Brain pericyte (primary cell): ENCODE measurements around the gene CD8B2.
"Not testable (repeated sequence)": the region's sequence is repeated elsewhere in the genome, so short reads cannot be mapped to it uniquely, and the experiment has no call there.

Source experiments
- DNase-seq: peaks from one replicate; pipeline ENCODE4 v3.0.0-alpha.2; 2012; ENCODE audit warnings: low read depth, low spot score

Gene CD8B2

DNA sequence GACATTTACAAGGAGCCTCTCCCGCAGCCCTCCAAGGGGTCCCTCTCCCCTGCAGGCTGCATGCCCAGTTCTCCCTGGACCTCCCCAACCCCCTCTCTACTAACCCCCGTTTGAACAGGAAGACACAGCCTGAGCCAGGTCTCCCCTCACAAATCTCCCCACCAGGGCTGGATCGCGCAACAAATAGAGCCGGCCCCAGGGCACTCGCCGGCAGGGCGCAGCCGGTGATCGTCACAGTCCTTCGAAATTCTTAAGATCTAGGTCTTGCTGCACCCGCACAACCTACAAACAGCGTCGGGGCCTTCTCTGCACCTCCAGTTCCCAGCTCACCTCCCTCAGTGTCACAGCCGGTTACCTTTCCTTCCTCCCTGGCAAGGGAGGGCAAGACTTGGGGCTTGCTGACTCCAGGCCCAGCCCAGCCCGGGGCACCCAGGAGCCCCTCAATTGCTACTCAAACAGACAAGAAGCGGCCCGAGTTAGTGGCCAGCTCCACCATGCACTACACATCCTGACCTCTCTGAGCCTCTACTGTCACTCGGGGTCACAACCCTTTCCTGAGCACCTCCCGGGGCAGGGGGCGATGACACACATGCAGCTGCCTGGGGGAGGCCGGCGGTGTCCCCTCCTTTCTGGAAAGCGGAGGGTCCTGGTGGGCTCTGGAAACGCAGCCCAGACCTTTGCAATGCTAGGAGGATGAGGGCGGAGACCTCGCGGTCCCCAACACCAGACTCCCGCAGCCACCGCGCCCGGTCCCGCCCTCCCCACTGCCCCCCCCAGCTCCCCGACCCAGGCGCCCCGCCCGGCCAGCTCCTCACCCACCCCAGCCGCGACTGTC, at the start of gene CD8B2:
TSS of gene CD8B2 (plus strand) at position 814 of the 835 bp plus-strand sequence. CDS start 63 bp downstream, outside the sequence.
- DNase-seq: not testable (repeated sequence)

DNA sequence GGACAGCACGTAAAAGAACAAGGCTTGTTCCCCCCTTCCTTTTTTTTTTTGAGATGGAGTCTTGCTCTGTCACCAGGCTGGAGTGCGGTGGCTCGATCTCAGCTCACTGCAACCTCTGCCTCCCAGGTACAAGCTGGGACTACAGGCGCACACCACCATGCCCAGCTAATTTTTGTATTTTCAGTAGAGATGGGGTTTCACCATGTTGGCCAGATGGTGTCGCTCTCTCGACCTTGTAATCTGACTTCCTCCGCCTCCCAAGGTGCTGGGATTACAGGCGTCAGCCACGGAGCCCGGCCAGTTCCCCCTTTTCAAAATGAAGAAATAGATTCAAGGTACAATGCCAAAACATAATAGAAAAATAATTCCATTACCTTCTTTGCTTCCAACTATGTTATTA, 25.3 kb upstream of the CD8B2 start:
- DNase-seq: not testable (repeated sequence)

DNA sequence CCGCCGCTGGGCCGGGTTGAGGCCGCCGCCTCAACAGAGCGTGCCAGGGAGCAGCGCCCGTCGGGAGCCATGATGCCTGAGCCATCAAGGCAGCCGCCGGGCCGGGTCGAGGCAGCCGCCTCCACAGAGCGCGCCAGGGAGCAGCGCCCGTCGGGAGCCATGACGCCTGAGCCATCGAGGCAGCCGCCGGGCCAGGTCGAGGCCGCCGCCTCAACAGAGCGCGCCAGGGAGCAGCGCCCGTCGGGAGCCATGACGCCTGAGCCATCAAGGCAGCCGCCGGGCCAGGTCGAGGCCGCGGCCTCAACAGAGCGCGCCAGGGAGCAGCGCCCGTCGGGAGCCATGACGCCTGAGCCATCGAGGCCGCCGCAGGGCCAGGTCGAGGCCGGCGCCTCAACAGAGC, 19.6 kb upstream of the CD8B2 start:
- DNase-seq: not testable (repeated sequence)

DNA sequence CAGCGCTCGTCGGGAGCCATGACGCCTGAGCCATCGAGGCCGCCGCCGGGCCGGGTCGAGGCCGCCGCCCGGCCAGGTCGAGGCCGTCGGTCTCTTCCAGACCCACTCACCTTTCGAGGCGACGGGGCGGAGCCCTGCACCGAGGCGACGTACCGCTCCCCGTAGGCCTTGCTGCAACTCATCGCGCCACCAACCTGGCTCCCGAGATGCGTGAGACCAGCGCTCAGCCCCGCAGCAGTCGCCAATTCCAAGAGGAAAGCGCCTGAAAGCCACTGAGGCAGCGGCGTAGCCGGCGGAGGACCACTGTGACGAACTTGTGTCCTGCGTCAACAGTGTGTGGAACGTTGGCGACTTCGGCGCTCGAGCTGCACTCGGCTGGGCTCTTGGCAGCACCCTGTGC, 19.1 kb upstream of the CD8B2 start, which contains the start of gene RGPD3:
TSS of gene RGPD3 (minus strand) at position 307 of the 400 bp plus-strand sequence. CDS start at position 182, 125 bp downstream.
- not testable (repeated sequence) for DNase-seq

DNA sequence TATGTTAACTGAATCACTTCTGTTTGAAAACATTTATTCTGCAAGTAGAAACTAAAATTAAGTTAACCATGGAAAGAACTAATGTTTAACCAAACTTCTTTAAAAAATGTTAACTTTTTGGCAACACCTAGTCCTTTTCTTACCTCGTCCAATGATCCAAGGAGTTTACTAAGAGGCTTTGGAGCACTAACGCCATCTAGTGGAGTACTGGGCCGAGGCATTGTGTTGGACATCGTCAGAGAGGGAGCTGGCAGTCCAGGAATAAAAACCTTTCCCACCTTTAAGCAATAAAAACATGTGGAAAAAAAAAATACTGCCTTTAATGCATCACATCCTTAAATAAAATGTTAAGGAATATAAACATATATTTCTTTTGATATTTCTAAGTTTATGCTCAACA, 16.5 kb upstream of the CD8B2 start:
- not testable (repeated sequence) for DNase-seq

DNA sequence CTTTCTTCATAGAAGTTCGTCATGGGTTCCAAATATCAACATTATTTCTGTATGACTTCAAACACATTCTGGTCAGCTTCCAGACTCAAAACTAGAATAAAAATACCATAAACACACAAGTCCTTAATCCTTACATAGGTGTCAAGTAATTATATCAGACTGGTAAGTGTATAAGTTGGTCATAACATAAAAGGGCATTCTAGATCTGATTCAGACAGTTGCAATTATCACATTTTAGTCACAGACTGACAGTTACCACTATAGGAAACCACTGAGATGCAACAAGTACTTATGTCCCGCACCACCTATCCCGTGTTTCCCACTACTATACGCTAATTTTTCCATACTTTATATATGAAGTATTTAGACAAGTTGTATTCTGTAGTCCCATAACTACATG, 9.5 kb upstream of the CD8B2 start:
- not testable (repeated sequence) for DNase-seq

DNA sequence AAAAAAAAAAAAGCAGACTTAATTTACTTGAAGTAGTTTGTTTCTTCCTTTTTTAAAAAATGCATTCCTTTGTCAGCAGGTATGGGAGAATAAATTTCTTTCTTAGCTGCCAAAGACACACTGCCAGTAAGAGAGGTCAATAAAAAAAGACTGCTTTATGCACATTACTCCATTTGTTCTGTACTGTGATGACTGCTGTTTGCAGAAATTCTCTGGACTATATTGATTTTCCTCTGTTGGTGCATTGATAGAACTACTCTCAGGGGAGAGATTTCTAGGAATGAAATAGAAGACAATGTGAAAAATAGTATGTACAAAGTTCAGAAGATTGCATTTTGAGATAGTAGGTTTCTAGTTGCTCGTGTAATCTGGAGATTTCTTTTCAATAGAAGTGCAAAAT, 7.6 kb upstream of the CD8B2 start:
- not testable (repeated sequence) for DNase-seq

DNA sequence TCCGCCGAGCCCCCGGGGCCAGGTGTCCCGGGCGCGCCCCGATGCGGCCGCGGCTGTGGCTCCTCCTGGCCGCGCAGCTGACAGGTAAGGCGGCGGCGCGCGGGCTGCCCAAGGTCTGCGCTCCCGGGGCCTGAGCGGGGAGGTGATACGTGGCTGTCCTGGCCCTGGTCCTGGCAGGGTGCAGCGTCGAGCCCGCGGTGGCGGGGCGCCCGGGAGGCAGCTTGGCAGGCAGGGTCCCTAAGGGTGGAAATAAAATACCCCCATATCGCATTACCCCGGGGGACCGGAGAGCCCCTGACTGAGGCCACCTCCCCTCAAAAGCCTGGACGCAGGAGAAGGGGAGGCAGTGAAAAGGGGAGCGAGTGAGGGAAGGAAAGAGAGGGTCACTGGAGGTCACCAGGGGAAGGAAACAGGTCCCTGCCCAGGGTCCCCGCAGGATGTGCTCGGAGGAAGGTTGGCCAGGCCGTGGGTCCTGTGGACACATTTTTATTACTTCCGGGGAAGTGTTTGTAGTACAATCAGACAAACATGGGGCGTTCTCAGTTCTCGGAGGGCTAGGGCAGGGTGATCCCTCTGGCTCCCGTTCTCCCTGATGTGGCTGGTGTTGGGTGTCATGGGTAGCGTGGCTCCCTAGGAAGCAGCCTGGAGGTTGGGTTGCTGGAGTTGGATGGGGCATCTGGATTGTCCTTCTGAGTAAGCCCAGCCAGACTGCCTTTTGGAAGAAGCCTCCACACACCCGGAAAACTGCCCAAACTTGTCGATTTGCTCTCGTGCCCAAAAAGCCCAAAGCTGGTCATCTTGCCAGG, 425 bp downstream of the CD8B2 start:
- not testable (repeated sequence) for DNase-seq

DNA sequence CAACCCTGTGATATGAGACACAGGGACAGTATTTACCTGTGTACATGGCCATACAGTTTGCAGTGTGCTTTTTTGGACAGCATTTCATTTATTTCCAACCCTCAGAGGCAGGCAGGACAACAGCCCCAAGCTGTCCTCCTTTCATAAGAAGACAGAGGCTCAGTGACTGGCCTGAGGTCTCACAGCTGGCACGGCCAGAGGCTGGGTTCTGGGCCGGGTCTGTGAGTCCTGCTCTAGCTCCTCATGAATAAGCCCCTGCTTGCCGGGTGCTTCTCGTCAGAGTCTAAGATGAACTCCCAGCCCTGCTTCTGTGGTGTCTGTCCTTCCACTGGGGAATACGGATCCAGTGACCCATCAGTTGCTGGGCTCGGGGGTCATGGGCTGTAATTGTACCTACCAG, 2.5 kb downstream of the CD8B2 start:
- not testable (repeated sequence) for DNase-seq

DNA sequence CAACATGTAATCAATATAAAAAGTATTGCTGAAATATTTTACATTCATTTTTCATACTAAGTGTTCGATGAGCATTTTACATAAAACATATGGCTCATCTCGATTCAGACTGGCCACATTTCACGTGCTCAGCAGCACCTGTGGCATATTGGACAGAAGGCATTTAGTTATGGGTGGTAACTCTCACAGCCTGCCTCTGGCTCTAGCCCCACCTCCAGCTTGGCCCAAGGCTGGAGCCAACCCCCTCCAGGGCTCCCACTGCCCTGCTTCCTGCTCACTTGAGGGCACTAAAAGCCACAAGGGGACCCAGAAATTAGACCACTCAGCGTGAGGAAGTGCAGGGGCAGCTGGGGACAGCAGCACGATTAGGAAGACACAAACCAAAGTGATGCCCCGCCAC, 5.2 kb downstream of the CD8B2 start:
- DNase-seq: not testable (repeated sequence)

DNA sequence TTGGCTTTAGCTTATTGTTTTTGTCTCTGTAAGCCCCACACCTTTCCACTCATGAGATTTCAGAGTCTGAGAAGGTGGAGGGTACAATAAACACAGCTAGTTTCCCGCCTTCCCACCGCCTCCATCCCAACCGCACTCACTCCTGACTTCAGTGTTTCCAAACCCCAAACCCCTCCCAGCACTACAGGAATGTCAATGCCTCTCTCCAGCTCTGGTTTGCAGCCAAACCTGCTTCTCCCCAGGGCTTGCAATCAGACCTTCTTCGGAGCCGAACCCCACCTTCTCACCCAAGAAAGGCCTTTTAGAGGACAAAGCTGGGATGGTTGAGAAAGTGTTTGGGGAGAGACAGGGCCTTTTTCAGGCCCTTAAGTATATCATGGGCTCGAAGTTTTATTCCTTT, 5.7 kb downstream of the CD8B2 start:
- not testable (repeated sequence) for DNase-seq

DNA sequence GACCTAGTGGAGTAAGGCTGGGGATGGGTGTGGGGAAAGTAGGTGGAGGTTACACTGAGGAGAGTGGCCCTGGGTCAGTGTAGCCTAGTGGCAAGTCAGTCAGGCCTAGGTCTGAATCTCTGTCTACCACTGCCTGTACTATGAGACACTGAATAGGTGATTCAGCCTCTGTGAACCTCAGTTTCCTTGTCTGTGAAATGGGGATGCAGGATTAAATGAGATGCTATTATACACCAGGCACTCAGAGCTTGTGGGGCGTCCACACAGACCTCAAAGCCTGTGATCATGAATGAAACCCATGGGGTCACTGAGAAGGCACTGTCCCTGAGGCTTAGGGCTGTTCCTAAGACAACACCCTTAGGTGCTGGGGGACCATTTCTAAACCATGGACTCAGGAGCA, 11.4 kb downstream of the CD8B2 start:
- DNase-seq: not testable (repeated sequence)

DNA sequence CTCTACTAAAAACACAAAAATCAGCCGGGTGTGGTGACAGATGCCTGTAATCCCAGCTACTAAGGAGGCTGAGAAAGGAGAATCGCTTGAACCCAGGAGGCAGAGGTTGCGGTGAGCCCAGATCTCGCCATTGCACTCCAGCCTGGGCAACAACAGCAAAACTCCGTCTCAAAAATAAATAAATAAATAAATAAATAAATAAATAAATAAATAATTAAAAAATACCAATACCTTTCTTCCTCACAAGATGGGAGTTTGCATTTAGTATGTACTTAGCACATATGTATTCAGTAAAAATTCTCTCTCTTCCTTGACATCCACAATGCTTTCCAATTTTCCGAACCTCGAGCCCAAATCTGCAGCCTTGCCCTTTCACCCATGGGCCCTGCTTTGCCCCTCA, 13.2 kb downstream of the CD8B2 start:
- not testable (repeated sequence) for DNase-seq

DNA sequence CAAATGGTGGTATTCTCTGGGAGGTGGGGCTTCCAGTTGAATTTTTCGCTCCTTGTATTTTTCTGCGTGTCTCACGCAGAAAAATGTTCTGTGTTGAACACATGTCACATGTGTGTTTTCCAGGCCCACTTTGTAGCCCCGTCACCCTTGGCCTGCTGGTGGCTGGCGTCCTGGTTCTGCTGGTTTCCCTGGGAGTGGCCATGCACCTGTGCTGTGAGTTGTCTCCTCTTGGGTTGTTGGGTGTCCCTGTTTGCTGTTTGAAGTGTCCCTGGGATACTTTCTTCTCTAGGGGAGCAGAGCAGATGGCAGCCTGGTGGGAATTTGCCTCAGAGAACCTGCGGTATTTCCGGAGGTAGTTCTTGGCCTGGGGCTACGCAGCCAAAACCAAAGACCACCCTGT, 15.2 kb downstream of the CD8B2 start:
- DNase-seq: not testable (repeated sequence)

DNA sequence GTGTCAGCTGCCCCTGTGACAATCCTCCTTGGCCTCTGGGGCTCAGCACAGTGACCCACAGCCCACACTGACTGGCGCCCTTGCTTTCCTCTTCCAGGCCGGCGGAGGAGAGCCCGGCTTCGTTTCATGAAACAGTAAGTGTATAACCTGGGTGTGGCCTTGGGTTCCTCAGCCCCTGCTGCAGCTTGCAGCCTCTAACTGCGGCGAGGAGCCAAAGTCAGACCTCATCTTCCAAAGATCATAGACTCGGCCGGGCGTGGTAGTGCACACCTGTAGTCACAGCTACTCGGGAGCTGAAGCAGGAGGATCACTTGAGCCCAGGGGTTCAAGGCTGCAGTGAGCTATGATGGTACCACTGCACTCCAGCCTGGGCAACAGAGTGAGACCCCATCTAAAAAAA, 17.0 kb downstream of the CD8B2 start:
- not testable (repeated sequence) for DNase-seq

DNA sequence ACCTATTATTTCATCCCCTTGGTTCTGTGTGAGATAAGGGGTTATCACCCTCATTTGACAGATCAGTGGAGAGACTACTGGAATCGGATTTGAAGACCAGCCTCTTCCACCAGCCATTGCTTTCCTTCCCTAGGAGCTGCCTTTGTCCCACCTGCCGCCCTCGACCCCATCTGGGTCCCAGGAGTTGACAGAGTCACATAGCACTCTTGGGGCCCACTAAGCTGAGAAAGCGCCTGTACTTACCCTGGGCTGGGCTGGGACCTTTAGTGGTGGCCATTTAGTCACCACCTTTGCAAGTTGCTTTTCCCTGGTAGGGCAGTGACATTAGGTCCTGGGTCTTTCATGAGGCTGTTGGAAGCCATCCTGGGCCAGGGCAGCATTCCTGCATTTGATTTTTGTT, 17.6 kb downstream of the CD8B2 start:
- not testable (repeated sequence) for DNase-seq

DNA sequence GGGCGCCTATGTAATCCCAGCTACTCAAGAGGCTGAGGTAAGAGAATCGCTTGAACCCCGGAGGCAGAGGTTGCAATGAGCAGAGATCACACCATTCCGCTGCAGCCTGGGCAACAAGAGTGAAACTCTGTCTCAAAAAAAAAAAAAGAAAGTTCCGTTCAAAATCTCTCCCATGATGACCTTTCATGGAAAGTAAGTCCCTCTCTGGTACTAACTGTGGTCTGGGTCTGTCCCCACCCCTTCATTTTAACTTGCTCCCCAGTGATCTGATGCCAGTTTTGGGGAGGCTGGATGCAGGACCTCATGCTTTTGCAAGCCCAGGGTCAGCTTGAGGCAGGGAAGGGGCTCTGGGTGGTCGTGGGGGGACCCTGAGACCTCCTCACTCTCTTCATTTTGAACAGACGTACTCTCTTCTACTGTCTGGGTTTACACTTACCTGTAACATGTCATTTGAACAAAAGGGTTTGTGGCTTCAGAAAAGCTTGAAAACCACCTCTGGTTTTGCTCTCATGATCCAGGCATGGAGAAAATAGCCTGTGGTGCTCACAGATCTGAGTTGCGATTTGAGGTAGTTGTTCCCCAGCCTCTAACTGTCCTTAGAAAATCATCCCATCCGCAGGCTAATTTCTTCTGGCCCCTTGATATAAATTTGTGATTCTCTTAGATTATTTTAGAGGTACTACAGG, 19.0 kb downstream of the CD8B2 start:
- DNase-seq: not testable (repeated sequence)

DNA sequence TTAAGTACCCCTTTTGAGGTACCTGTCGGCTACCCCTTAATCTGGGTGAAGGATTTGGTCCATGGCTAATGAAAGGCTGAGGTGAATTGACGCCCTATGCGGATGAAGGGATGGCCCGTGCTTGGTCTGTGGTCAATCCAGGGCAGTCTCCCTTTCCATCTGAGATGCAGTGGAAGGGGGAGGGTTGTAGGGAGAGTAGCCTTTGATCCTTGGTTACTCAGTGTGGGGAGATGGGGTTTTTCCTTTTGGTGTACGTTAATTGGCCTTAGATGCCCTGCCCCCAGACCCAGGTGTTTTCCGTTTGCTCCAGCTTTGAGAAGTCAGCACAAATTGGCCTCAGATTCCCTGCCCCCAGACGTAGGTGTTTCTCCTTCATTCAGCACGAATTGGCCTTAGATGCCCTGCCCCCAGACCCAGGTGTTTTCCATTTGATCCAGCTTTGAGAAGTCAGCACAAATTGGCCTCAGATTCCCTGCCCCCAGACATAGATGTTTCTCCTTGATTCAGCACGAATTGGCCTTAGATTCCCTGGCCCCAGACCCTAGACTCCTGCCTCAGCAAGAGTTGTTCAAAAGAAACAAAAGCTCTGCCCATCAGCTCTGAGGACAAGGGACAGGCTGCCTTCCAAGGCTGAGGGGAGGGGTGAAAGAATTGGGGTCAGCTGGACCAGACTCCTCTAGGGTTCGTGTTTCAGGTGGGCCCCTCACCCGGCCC, 21.7 kb downstream of the CD8B2 start:
- DNase-seq: not testable (repeated sequence)

DNA sequence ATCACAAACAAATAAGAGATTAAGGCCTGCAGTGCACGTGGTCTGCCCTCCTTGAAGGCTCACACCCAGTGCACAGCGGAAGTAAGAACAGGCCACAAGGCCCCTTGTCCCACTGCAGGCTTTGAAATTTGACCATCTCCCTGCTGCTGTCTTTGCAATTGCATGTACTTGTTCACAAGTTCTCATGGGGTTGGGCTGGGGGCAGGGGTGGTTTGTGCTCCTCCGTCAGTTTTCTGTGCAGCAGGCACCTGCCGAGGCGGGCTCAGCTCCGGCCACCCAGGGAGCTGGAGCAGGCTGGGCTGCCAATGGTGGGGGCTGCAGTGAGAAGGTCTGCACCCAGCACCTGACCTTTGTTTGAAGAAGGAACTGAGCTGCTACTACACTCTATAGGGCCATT, 22.2 kb downstream of the CD8B2 start:
- DNase-seq: not testable (repeated sequence)

DNA sequence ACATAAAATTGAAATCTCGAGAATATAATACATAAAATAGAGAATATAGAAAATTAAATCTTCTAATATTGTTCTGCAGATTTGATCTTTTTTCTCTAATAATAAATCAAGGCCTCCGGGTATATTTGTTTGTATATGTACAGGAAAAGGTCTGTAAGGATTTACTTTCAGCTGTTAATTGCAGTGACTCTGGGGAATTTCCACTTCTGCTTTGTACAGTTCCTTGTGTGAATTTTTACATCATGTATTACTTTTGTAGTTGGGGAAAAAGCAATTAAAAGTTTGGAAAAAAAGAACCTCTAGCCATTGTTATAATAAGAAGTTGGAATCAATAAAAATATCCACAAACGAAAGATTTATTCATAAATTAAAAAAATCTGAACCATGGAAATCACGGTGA, 23.6 kb downstream of the CD8B2 start:
- DNase-seq: not testable (repeated sequence)

DNA sequence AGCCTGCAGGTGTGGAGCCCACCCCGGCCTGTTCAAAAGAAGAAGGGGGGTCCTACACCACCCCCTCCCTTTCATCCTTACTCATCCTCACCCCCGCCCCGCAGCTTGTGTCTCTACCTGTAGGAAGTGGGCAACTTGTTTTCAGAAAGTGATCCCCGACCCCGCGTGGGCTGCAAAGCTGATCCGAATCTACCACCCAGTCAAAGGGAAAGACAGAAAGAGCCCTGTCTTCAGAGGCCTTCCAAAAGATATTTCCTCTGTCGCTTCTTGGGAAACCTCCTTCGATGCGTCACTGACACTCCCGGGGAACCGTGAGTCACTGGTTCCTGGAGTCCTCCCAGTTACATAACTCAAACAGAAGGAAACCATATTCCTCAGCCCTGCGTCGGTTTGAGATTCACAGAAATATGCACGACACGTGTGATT, 24.3 kb downstream of the CD8B2 start:
- DNase-seq: peak; percentile 6
